GM23248 (cell line): Measurements from ENCODE around the gene C1orf116. TPM values are rescaled to one million over a fixed set of nuclear protein-coding genes. Genes with fewer than 3 reads are reported as not detected.

Source experiments
- DNase-seq: peaks from one replicate; pipeline ENCODE4 v3.0.0-alpha.2; 2015
- H2AFZ ChIP-seq: fragments of 200-600 bp; sonication (generic); 2 replicates; pipeline ENCODE4 v1.6.1; 2016; ENCODE audit warnings: antibody characterized with exemption
- H3F3A ChIP-seq: fragments of 200-600 bp; sonication (generic); 2 replicates; pipeline ENCODE4 v1.6.1; 2016; ENCODE audit warnings: mild to moderate bottlenecking, antibody characterized with exemption, mixed run types; ENCODE audit not compliant: insufficient read depth
- H3K27ac ChIP-seq: fragments of 200-600 bp; sonication (generic); 2 replicates; pipeline ENCODE4 v1.5.1; 2016; ENCODE audit warnings: mild to moderate bottlenecking
- H3K27me3 ChIP-seq: fragments of 200-600 bp; sonication (generic); replicated peaks from 2 replicates; pipeline ENCODE4 v1.6.1; 2016; ENCODE audit warnings: mild to moderate bottlenecking; ENCODE audit not compliant: insufficient read depth
- H3K36me3 ChIP-seq: fragments of 200-600 bp; sonication (generic); 2 replicates; pipeline ENCODE4 v1.6.1; 2016; ENCODE audit warnings: low read depth, mild to moderate bottlenecking
- H3K4me1 ChIP-seq: fragments of 200-600 bp; sonication (generic); 2 replicates; pipeline ENCODE4 v1.6.1; 2016; ENCODE audit warnings: mild to moderate bottlenecking; ENCODE audit not compliant: insufficient read depth
- H3K4me2 ChIP-seq: fragments of 200-600 bp; sonication (generic); one replicate; pipeline ENCODE4 v1.6.1; 2016; ENCODE audit warnings: mild to moderate bottlenecking; ENCODE audit not compliant: unreplicated experiment
- H3K4me3 ChIP-seq: fragments of 200-600 bp; sonication (generic); 2 replicates; pipeline ENCODE4 v1.5.1; 2016; ENCODE audit warnings: mild to moderate bottlenecking
- H3K79me2 ChIP-seq: fragments of 200-600 bp; sonication (generic); 2 replicates; pipeline ENCODE4 v1.6.1; 2016; ENCODE audit warnings: mild to moderate bottlenecking; ENCODE audit not compliant: insufficient read depth
- H3K9ac ChIP-seq: fragments of 200-600 bp; sonication (generic); 2 replicates; pipeline ENCODE4 v1.6.1; 2016; ENCODE audit warnings: mild to moderate bottlenecking
- H3K9me2 ChIP-seq: fragments of 200-600 bp; sonication (generic); 2 replicates; pipeline ENCODE4 v1.6.1; 2016; ENCODE audit warnings: mixed run types, mild to moderate bottlenecking, moderate library complexity; ENCODE audit not compliant: insufficient read depth
- H3K9me3 ChIP-seq: fragments of 200-600 bp; sonication (generic); one replicate; pipeline ENCODE4 v1.6.1; 2017; ENCODE audit warnings: low read depth
- H4K20me1 ChIP-seq: fragments of 200-600 bp; sonication (generic); 2 replicates; pipeline ENCODE4 v1.6.0; 2016; ENCODE audit not compliant: insufficient read depth
- EZH2 ChIP-seq: fragments of 200-600 bp; sonication (generic); IDR thresholded peaks from 2 replicates; pipeline ENCODE4 v1.6.1; 2018; ENCODE audit warnings: antibody characterized with exemption, mild to moderate bottlenecking; ENCODE audit not compliant: insufficient read depth, poor library complexity, severe bottlenecking
- EZH2phosphoT487 ChIP-seq: fragments of 200-600 bp; sonication (generic); IDR thresholded peaks from 2 replicates; pipeline ENCODE4 v1.6.1; 2018; ENCODE audit warnings: antibody characterized with exemption, moderate library complexity, mild to moderate bottlenecking, low read depth; ENCODE audit not compliant: insufficient read depth
- WGBS, 2 experiments: methylation state at CpG; one replicate each; pipeline ENCODE4 v1.1.6; 2015 to 2017; ENCODE audit warnings: low lambda C conversion rate in 2 of 2, low coverage in 1 of 2; ENCODE audit errors: missing lambda C conversion rate in 2 of 2; 5-methylcytosine and 5-hydroxymethylcytosine counted together
- in situ Hi-C: fragments of 300-500 bp; cut with MboI; formaldehyde crosslinking; loops from 2 replicates; pipeline ENCODE4 v1.15.0; 2020
- polyA plus RNA-seq: library from polyadenylated mRNA; unstranded; fragments of >200 nt; fragmentation: Nextera tagmentation; extraction: Ambion mirVana; gene quantifications from 2 replicates; pipeline ENCODE4 v1.2.1, GENCODE V29; 2016
- total RNA-seq: library from RNA; depleted of rRNA; stranded (reverse); fragments of >200 nt; shearing (Covaris generic); gene quantifications from 2 replicates; pipeline ENCODE4 v1.2.3, GENCODE V29; 2014

The C1orf116 gene
- total and polyA plus RNA-seq, 2 experiments from 2014 or later, result not detected

DNA sequence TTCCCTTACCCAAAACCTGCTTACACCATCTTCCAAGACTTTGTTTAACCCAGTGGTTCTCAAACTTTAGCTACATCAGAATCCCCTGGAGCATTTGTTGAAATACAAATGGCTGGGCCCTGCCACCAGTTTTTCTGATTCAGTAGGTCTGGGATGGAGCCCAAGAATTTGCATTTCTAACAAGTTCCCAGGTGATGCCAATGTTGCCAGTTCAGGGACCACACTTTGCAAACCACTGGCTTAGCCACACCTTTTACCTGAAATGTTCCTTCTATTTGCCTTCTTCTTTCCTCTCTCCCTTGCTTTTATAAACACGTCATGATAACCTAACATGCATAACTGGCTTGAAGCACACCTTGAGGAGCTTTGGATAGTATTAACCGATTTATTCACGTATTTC, 46.2 kb downstream of the C1orf116 start:
- Histone ChIP-seq H3F3A (no peaks in the 10 kb centered on the region), H3K4me2 (no peak overlapping the region), H3K27me3 (peaks cover 7% of the 10 kb centered on the region; the same call in 1 of the 2 replicates), H3K4me1 (no peaks in the 10 kb centered on the region), H4K20me1 (no peaks in the 10 kb centered on the region), H3K27ac (no peak overlapping the region), H2AFZ (no peak overlapping the region), H3K4me3 (no peak overlapping the region), H3K79me2 (no peaks in the 10 kb centered on the region), H3K36me3 (no peaks in the 10 kb centered on the region), H3K9me3 (no peaks in the 10 kb centered on the region), H3K9me2 (no peaks in the 10 kb centered on the region), H3K9ac (no peak overlapping the region)
- 81% methylated on average over 3 of the region's 3 CpGs for WGBS, 2 experiments
- no peak for DNase-seq
- no peak for TF ChIP-seq EZH2
- TF ChIP-seq EZH2phosphoT487, result no peak
- in situ Hi-C loops, result no loop called here

GRCh38 chr1:206985162-206985749, 47.3 kb downstream of the C1orf116 start:
- no peak for TF ChIP-seq EZH2
- no peak for TF ChIP-seq EZH2phosphoT487
- H3K4me2 ChIP-seq, result no peak overlapping the region
- H3K9me3 ChIP-seq, result no peaks in the 10 kb centered on the region
- no peaks in the 10 kb centered on the region for H3K36me3 ChIP-seq
- H4K20me1 ChIP-seq, result no peaks in the 10 kb centered on the region
- H3K79me2 ChIP-seq, result no peaks in the 10 kb centered on the region
- in situ Hi-C loops, result no loop called here
- 55 to 64% methylated on average over 10 of the region's 10 CpGs for WGBS, 2 experiments
- H3K4me1 ChIP-seq, result no peaks in the 10 kb centered on the region
- H3K27me3 ChIP-seq, result peaks cover 7% of the 10 kb centered on the region; the same call in 1 of the 2 replicates
- H3K27ac ChIP-seq, result no peak overlapping the region
- H3K9ac ChIP-seq, result no peak overlapping the region
- no peak overlapping the region for H2AFZ ChIP-seq
- no peaks in the 10 kb centered on the region for H3K9me2 ChIP-seq
- DNase-seq, result no peak
- H3F3A ChIP-seq, result no peaks in the 10 kb centered on the region
- H3K4me3 ChIP-seq, result no peak overlapping the region

DNA sequence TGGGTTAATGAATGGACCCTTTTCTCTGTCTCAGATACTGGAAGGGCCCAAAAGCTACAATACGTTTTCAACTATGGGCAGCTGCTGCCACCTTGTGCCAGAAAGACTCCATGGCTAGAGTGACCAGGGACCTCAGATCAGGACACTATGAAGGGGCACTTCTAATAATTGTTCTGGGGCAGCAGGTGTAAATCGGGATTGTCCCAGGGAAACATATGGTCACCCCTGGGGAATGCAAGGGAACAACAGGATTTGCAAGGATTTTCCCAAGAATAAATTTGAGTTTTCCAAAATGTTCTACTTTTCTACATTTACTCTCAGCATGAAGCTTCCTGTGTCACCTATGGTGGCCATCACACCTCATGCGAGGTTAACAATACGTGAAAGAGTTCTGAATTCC, 50.3 kb downstream of the C1orf116 start:
- TF ChIP-seq EZH2phosphoT487 (no peak), EZH2 (no peak)
- H3F3A ChIP-seq, result no peaks in the 10 kb centered on the region
- H3K4me1 ChIP-seq, result no peaks in the 10 kb centered on the region
- H3K79me2 ChIP-seq, result no peaks in the 10 kb centered on the region
- no peak overlapping the region for H2AFZ ChIP-seq
- no peak overlapping the region for H3K9ac ChIP-seq
- 16 to 17% methylated on average over 4 of the region's 4 CpGs for WGBS, 2 experiments
- H3K27me3 ChIP-seq, result peaks cover 17% of the 10 kb centered on the region; the same call in 1 of the 2 replicates
- no peak overlapping the region for H3K4me2 ChIP-seq
- H3K36me3 ChIP-seq, result no peaks in the 10 kb centered on the region
- peak; percentile 68 for DNase-seq
- no peak overlapping the region for H3K27ac ChIP-seq
- no peaks in the 10 kb centered on the region for H4K20me1 ChIP-seq
- no peaks in the 10 kb centered on the region for H3K9me2 ChIP-seq
- no peak overlapping the region for H3K4me3 ChIP-seq
- no peaks in the 10 kb centered on the region for H3K9me3 ChIP-seq
- in situ Hi-C loops, result no loop called here

DNA sequence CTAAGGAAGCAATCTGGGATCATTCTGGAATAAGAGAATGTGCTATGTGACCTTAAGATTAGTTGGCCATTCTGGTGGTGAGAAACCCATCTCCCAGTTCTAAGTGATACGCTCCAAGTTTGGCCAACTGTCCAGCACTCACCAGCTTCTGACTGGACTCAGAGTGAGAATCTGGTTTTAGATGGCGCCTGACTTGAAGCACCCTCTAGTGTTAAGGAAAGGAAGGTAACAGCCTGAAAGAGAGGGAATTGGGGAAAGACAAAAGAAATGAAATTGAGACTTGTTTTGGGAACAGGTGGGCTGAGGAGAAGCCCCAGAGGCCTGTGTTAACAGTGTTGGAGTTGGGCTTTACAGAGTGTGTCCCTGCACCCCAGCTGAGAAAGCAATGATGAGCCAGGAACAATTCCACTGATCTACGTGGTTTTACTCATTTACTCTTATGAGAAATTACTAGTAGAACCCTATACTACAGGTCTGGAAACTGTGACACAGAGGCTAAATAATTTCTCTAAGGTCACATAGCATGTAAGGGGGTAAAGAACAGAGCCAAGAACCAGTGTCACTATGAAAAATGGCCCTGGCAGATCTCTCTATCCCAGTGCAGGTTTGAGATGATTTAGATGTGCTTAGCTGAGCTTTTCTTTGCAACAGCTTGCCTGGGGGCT, 53.0 kb downstream of the C1orf116 start:
- no peak overlapping the region for H3K9ac ChIP-seq
- H4K20me1 ChIP-seq, result no peaks in the 10 kb centered on the region
- DNase-seq, result peak; percentile 58
- no peaks in the 10 kb centered on the region for H3K9me2 ChIP-seq
- no peak overlapping the region for H2AFZ ChIP-seq
- H3K36me3 ChIP-seq, result no peaks in the 10 kb centered on the region
- H3K79me2 ChIP-seq, result no peaks in the 10 kb centered on the region
- TF ChIP-seq EZH2 (no peak), EZH2phosphoT487 (no peak)
- in situ Hi-C loops, result no loop called here
- H3K4me1 ChIP-seq, result no peaks in the 10 kb centered on the region
- no peak overlapping the region for H3K27ac ChIP-seq
- H3K27me3 ChIP-seq, result peaks cover 22% of the 10 kb centered on the region
- H3K9me3 ChIP-seq, result no peaks in the 10 kb centered on the region
- WGBS, 2 experiments, result 55 to 73% methylated on average over 3 of the region's 3 CpGs
- H3F3A ChIP-seq, result no peaks in the 10 kb centered on the region
- H3K4me2 ChIP-seq, result no peak overlapping the region
- no peak overlapping the region for H3K4me3 ChIP-seq
